Right atrium auricular region (tissue), 2 donors: ENCODE data around the gene ATRAID. TPM values are rescaled to one million over a fixed set of nuclear protein-coding genes. Genes with fewer than 3 reads are reported as not detected.

Source experiments
- DNase-seq: peaks from one replicate; pipeline ENCODE4 v3.0.0-alpha.2; 2019; ENCODE audit warnings: low spot score
- H3K27ac ChIP-seq, 2 donors: fragments of 200-600 bp; sonication (generic); 1 replicate in 1 of 2; 2 replicates in 1 of 2; pipeline ENCODE4 v1.5.1; 2016 to 2019
- H3K27me3 ChIP-seq, 2 donors: fragments of 200-600 bp; sonication (generic); one replicate each; pipeline versions ENCODE4 v1.5.1 to v1.6.0; 2017 to 2019
- H3K36me3 ChIP-seq: fragments of 200-600 bp; sonication (generic); one replicate; pipeline ENCODE4 v1.5.1; 2016
- H3K4me1 ChIP-seq, 2 donors: fragments of 200-600 bp; sonication (generic); one replicate each; pipeline versions ENCODE4 v1.5.1 to v1.6.0; 2017 to 2019
- H3K4me3 ChIP-seq, 2 donors: fragments of 200-600 bp; sonication (generic); 1 replicate in 1 of 2; 2 replicates in 1 of 2; pipeline ENCODE4 v1.5.1; 2017 to 2019; ENCODE audit warnings: mild to moderate bottlenecking in 1 of 2, moderate library complexity in 1 of 2
- H3K9me3 ChIP-seq, 2 donors: fragments of 200-600 bp; sonication (generic); one replicate each; pipeline ENCODE4 v1.5.1; 2019
- CTCF ChIP-seq, 2 donors: fragments of 200-600 bp; sonication (generic); IDR thresholded peaks; one replicate each; pipeline ENCODE4 v1.5.1; 2019; ENCODE audit warnings: antibody characterized with exemption in 2 of 2
- total RNA-seq, 2 donors: library from RNA; depleted of rRNA; stranded (reverse); fragments of >200 nt; gene quantifications; one replicate each; pipeline ENCODE4 v1.1.0, GENCODE V29; 2016

ATRAID gene
- total RNA-seq, 2 donors from 2014 or later, result 193 TPM

GRCh38 chr2:27245626-27246025 lies 33.8 kb downstream of the ATRAID start:
- Histone ChIP-seq H3K4me3 (no peak overlapping the region), H3K4me1 (peaks cover 0 to 27% of the 10 kb centered on the region in 2 donors), H3K27ac (peak overlapping the region in 1 of 2 donors; percentile 16), H3K27me3 (no peaks in the 10 kb centered on the region), H3K9me3 (no peaks in the 10 kb centered on the region), H3K36me3 (peaks cover 22% of the 10 kb centered on the region)
- TF ChIP-seq CTCF (IDR thresholded peaks at IDR 0.05), result no peak
- DNase-seq, result no peak

GRCh38 chr2:27247893-27248292 lies 36.1 kb downstream of the ATRAID start:
- Histone ChIP-seq H3K27me3 (no peaks in the 10 kb centered on the region), H3K4me3 (no peak overlapping the region), H3K27ac (no peak overlapping the region), H3K9me3 (no peaks in the 10 kb centered on the region), H3K36me3 (peaks cover 1% of the 10 kb centered on the region), H3K4me1 (peaks cover 0 to 27% of the 10 kb centered on the region in 2 donors)
- no peak for DNase-seq
- TF ChIP-seq CTCF (IDR thresholded peaks at IDR 0.05), result no peak

GRCh38 chr2:27249159-27249890 lies 37.5 kb downstream of the ATRAID start:
- TF ChIP-seq CTCF (IDR thresholded peaks at IDR 0.05), result no peak
- no peak overlapping the region for H3K27ac ChIP-seq
- peaks cover 0 to 18% of the 10 kb centered on the region in 2 donors for H3K4me1 ChIP-seq
- H3K9me3 ChIP-seq, result no peaks in the 10 kb centered on the region
- H3K36me3 ChIP-seq, result no peaks in the 10 kb centered on the region
- H3K27me3 ChIP-seq, result no peaks in the 10 kb centered on the region
- DNase-seq, result no peak
- no peak overlapping the region for H3K4me3 ChIP-seq

GRCh38 chr2:27249891-27250651 lies 38.2 kb downstream of the ATRAID start:
- no peaks in the 10 kb centered on the region for H3K27me3 ChIP-seq
- no peak overlapping the region for H3K4me3 ChIP-seq
- no peaks in the 10 kb centered on the region for H3K9me3 ChIP-seq
- DNase-seq, result no peak
- peak; percentile 73 to 86 for TF ChIP-seq CTCF (IDR thresholded peaks at IDR 0.05)
- H3K4me1 ChIP-seq, result peaks cover 0 to 17% of the 10 kb centered on the region in 2 donors
- H3K27ac ChIP-seq, result no peak overlapping the region
- H3K36me3 ChIP-seq, result no peaks in the 10 kb centered on the region

- TF ChIP-seq CTCF (IDR thresholded peaks at IDR 0.05), result no peak
- no peak for DNase-seq
- H3K27me3 ChIP-seq, result no peaks in the 10 kb centered on the region
Measured at GRCh38 chr2:27250652-27251379, 39.0 kb downstream of the ATRAID start.

More at GRCh38 chr2:27250652-27251379, 39.0 kb downstream of the ATRAID start:
- Histone ChIP-seq H3K36me3 (no peaks in the 10 kb centered on the region), H3K9me3 (no peaks in the 10 kb centered on the region), H3K4me3 (no peak overlapping the region), H3K4me1 (peaks cover 0 to 11% of the 10 kb centered on the region in 2 donors), H3K27ac (no peak overlapping the region)
